Neural progenitor cell (in vitro differentiated cells): Measurements from ENCODE around the gene SMPX. TPM values are rescaled to one million over a fixed set of nuclear protein-coding genes. Genes with fewer than 3 reads are reported as not detected.

Source experiments
- DNase-seq: peaks from one replicate; pipeline ENCODE4 v3.0.0-alpha.2; 2016; ENCODE audit warnings: low spot score
- H2AFZ ChIP-seq: fragments of 200-600 bp; sonication (generic); replicated peaks from 2 replicates; pipeline ENCODE4 v1.6.1; 2016; ENCODE audit warnings: antibody characterized with exemption
- H3F3A ChIP-seq: fragments of 200-600 bp; sonication (generic); 2 replicates; pipeline ENCODE4 v1.6.1; 2016; ENCODE audit warnings: antibody characterized with exemption, low read depth
- H3K27ac ChIP-seq: fragments of 200-600 bp; sonication (generic); 2 replicates; pipeline ENCODE4 v1.5.1; 2016; ENCODE audit warnings: mild to moderate bottlenecking
- H3K27me3 ChIP-seq: fragments of 200-600 bp; sonication (generic); 2 replicates; pipeline ENCODE4 v1.6.1; 2016; ENCODE audit warnings: mild to moderate bottlenecking, moderate library complexity
- H3K36me3 ChIP-seq: fragments of 200-600 bp; sonication (generic); 2 replicates; pipeline ENCODE4 v1.5.1; 2016
- H3K4me1 ChIP-seq: fragments of 200-600 bp; sonication (generic); 2 replicates; pipeline ENCODE4 v1.6.1; 2016; ENCODE audit warnings: mixed run types
- H3K4me2 ChIP-seq: fragments of 200-600 bp; sonication (generic); 2 replicates; pipeline ENCODE4 v1.6.1; 2016
- H3K4me3 ChIP-seq: fragments of 200-600 bp; sonication (generic); 2 replicates; pipeline ENCODE4 v1.5.1; 2016
- H3K79me2 ChIP-seq: fragments of 200-600 bp; sonication (generic); 2 replicates; pipeline ENCODE4 v1.6.1; 2016; ENCODE audit warnings: low read depth
- H3K9ac ChIP-seq: fragments of 200-600 bp; sonication (generic); 2 replicates; pipeline ENCODE4 v1.6.1; 2016
- H3K9me3 ChIP-seq: fragments of 200-600 bp; sonication (generic); 2 replicates; pipeline ENCODE4 v1.5.1; 2016; ENCODE audit warnings: low read depth
- H4K20me1 ChIP-seq: fragments of 200-600 bp; sonication (generic); 2 replicates; pipeline ENCODE4 v1.6.1; 2016; ENCODE audit warnings: low read depth
- H3K27ac Mint-ChIP-seq: 3 replicates; pipeline ENCODE4 v1.8.0; 2021; ENCODE audit warnings: mixed read lengths
- H3K27me3 Mint-ChIP-seq: 2 replicates; pipeline ENCODE4 v1.8.0; 2022; ENCODE audit warnings: low read depth, mild to moderate bottlenecking, inconsistent platforms, moderate library complexity, mixed read lengths; ENCODE audit not compliant: insufficient read depth
- H3K36me3 Mint-ChIP-seq: 3 replicates; pipeline ENCODE4 v1.8.0; 2021; ENCODE audit warnings: mixed read lengths
- H3K4me1 Mint-ChIP-seq: 3 replicates; pipeline ENCODE4 v1.8.0; 2021; ENCODE audit warnings: mixed read lengths
- H3K4me3 Mint-ChIP-seq: 3 replicates; pipeline ENCODE4 v1.8.0; 2021; ENCODE audit warnings: mild to moderate bottlenecking, moderate library complexity, mixed read lengths
- H3K9me3 Mint-ChIP-seq: 3 replicates; pipeline ENCODE4 v1.8.0; 2020; ENCODE audit warnings: mixed read lengths
- CTCF ChIP-seq: fragments of 200-600 bp; sonication (generic); IDR thresholded peaks from 2 replicates; pipeline ENCODE4 v1.5.1; 2017; ENCODE audit warnings: antibody characterized with exemption, mild to moderate bottlenecking
- EZH2 ChIP-seq: fragments of 200-600 bp; sonication (generic); IDR thresholded peaks from 2 replicates; pipeline ENCODE4 v1.6.1; 2017; ENCODE audit warnings: antibody characterized with exemption, mild to moderate bottlenecking, moderate library complexity
- EZH2phosphoT487 ChIP-seq: fragments of 200-600 bp; sonication (generic); IDR thresholded peaks from 2 replicates; pipeline ENCODE4 v1.6.1; 2017; ENCODE audit warnings: antibody characterized with exemption
- total RNA-seq: library from RNA; depleted of rRNA; stranded (reverse); fragments of >200 nt; gene quantifications from 2 replicates; pipeline ENCODE4 v1.2.3, GENCODE V29; 2015; ENCODE audit warnings: low replicate concordance

SMPX gene
- total RNA-seq, 1 donor from 2014 or later, result not detected

- no peaks in the 10 kb centered on the region for H3K36me3 ChIP-seq
- no peaks in the 10 kb centered on the region for H3K9me3 ChIP-seq
- no peaks in the 10 kb centered on the region for H3K79me2 ChIP-seq
- H3K27me3 ChIP-seq, result no peaks in the 10 kb centered on the region
- peaks cover 4% of the 10 kb centered on the region for H3K4me1 Mint-ChIP-seq
- no peak overlapping the region for H3K27ac ChIP-seq
- no peaks in the 10 kb centered on the region for H3K27me3 Mint-ChIP-seq
- H3K4me3 ChIP-seq, result no peak overlapping the region
- no peak overlapping the region for H3K27ac Mint-ChIP-seq
- H3K4me1 ChIP-seq, result no peaks in the 10 kb centered on the region
- no peaks in the 10 kb centered on the region for H3K9me3 Mint-ChIP-seq
- no peaks in the 10 kb centered on the region for H3F3A ChIP-seq
- H3K4me3 Mint-ChIP-seq, result no peak overlapping the region
- H3K4me2 ChIP-seq, result no peak overlapping the region
- H3K9ac ChIP-seq, result no peak overlapping the region
- no peaks in the 10 kb centered on the region for H3K36me3 Mint-ChIP-seq
- H4K20me1 ChIP-seq, result no peaks in the 10 kb centered on the region
- TF ChIP-seq EZH2, result no peak
- no peak for DNase-seq
- no peak overlapping the region for H2AFZ ChIP-seq
Observed at GRCh38 chrX:21718575-21718974, 39.3 kb downstream of the SMPX start.

- H3F3A ChIP-seq, result no peaks in the 10 kb centered on the region
- no peak overlapping the region for H3K4me3 ChIP-seq
- peaks cover 4% of the 10 kb centered on the region for H3K4me1 Mint-ChIP-seq
- H3K27ac ChIP-seq, result no peak overlapping the region
- DNase-seq, result no peak
- H4K20me1 ChIP-seq, result no peaks in the 10 kb centered on the region
- H2AFZ ChIP-seq, result no peak overlapping the region
- no peak overlapping the region for H3K9ac ChIP-seq
- H3K4me1 ChIP-seq, result no peaks in the 10 kb centered on the region
- no peak overlapping the region for H3K4me3 Mint-ChIP-seq
- H3K9me3 ChIP-seq, result no peaks in the 10 kb centered on the region
- no peaks in the 10 kb centered on the region for H3K27me3 Mint-ChIP-seq
- H3K79me2 ChIP-seq, result no peaks in the 10 kb centered on the region
- no peak for TF ChIP-seq CTCF
- no peak for TF ChIP-seq EZH2
- TF ChIP-seq EZH2phosphoT487, result no peak
- H3K27ac Mint-ChIP-seq, result no peak overlapping the region
- H3K4me2 ChIP-seq, result no peak overlapping the region
- H3K9me3 Mint-ChIP-seq, result peaks cover 2% of the 10 kb centered on the region
- H3K36me3 ChIP-seq, result no peaks in the 10 kb centered on the region
- H3K36me3 Mint-ChIP-seq, result no peaks in the 10 kb centered on the region
- H3K27me3 ChIP-seq, result no peaks in the 10 kb centered on the region
Observed at GRCh38 chrX:21717802-21718201, 40.1 kb downstream of the SMPX start.

GRCh38 chrX:21715825-21716224 is 42.1 kb downstream of the SMPX start:
- Histone ChIP-seq H3K27ac (no peak overlapping the region), H3K4me3 (no peak overlapping the region), H3K27me3 (no peaks in the 10 kb centered on the region), H3K9me3 (no peaks in the 10 kb centered on the region), H3K4me2 (no peak overlapping the region), H4K20me1 (no peaks in the 10 kb centered on the region), H3K4me1 (no peaks in the 10 kb centered on the region), H2AFZ (no peak overlapping the region), H3K36me3 (no peaks in the 10 kb centered on the region), H3K79me2 (no peaks in the 10 kb centered on the region), H3K9ac (no peak overlapping the region), H3F3A (no peaks in the 10 kb centered on the region)
- H3K36me3 Mint-ChIP-seq, result no peaks in the 10 kb centered on the region
- no peaks in the 10 kb centered on the region for H3K27me3 Mint-ChIP-seq
- TF ChIP-seq EZH2phosphoT487 (no peak), CTCF (no peak)
- no peak for DNase-seq
- H3K4me1 Mint-ChIP-seq, result peaks cover 4% of the 10 kb centered on the region
- H3K4me3 Mint-ChIP-seq, result no peak overlapping the region
- H3K27ac Mint-ChIP-seq, result no peak overlapping the region
- peaks cover 2% of the 10 kb centered on the region for H3K9me3 Mint-ChIP-seq

GRCh38 chrX:21715337-21715736 is 42.6 kb downstream of the SMPX start:
- Histone ChIP-seq H3K36me3 (no peaks in the 10 kb centered on the region), H3K27me3 (no peaks in the 10 kb centered on the region), H3K79me2 (no peaks in the 10 kb centered on the region), H3K9ac (no peak overlapping the region), H3K4me1 (no peaks in the 10 kb centered on the region), H3F3A (no peaks in the 10 kb centered on the region), H3K4me3 (no peak overlapping the region), H3K9me3 (no peaks in the 10 kb centered on the region), H3K27ac (no peak overlapping the region), H2AFZ (no peak overlapping the region), H4K20me1 (no peaks in the 10 kb centered on the region), H3K4me2 (no peak overlapping the region)
- Mint-ChIP-seq H3K27me3 (no peaks in the 10 kb centered on the region), H3K4me3 (no peak overlapping the region), H3K4me1 (peaks cover 4% of the 10 kb centered on the region), H3K9me3 (peaks cover 2% of the 10 kb centered on the region), H3K27ac (no peak overlapping the region), H3K36me3 (no peaks in the 10 kb centered on the region)
- DNase-seq, result no peak
- TF ChIP-seq CTCF (no peak), EZH2 (no peak), EZH2phosphoT487 (no peak)
